NCI-H1092 (cell line): ENCODE measurements around the gene GSTO2.

Experiments
- DNase-seq: peaks from one replicate; lab custom pipeline; 2025; lab: John Stamatoyannopoulos, UW

The GSTO2 gene

DNA sequence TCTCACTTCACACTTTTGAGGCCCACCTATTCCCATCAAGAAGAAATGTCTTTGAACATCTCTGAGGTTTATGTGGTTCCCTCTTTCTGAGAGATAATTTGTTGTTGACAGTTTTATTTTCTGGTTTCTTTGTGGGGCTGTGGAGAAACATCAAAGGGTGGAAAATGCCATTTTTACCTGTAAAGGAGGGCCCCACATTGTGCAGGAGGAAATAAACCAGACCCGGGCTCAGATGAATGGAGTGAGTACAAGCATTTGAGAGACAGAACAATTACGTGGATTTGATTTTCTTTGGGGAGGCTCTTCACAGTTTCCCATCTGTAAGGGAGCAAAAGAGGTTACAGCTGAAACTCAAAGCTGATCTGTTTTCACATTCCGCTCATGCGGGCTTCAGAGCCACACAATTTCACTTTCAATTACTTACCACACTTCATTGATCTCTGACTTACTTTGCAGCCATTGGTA is 39.5 kb downstream of the GSTO2 start:
- DNase-seq: no peak

GRCh38 chr10:104309980-104310978 is 41.3 kb downstream of the GSTO2 start:
- DNase-seq: no peak

DNA sequence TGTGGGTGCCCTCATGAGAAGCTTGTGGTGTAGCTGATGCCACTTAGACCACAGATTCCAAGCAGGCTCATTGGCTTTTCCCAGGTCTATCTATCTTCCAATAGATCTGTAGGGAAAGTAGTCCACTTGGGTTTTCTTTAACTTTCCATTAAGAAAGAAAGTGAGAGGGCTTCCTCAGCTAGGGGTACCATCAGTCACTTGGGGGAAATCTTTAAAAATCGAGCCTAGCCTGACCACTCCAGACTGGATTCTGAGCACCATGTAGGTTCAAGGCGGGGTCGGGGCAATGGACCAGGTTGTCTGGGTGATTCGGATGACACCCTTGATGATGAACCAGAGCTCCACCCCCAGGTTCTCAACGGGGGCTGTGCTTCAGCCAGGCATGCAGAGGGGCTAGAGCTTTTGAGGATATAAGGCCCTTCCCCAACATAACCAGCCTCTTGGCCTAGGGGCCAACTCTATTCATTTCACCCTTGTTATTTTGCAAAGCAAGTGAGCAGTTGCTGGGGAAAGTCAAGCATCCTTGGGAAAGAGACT is 42.3 kb downstream of the GSTO2 start:
- no peak for DNase-seq

GRCh38 chr10:104314591-104315485 is 45.9 kb downstream of the GSTO2 start:
- DNase-seq: no peak

- no peak for DNase-seq
Observed at GRCh38 chr10:104315486-104315921, 46.5 kb downstream of the GSTO2 start.

DNA sequence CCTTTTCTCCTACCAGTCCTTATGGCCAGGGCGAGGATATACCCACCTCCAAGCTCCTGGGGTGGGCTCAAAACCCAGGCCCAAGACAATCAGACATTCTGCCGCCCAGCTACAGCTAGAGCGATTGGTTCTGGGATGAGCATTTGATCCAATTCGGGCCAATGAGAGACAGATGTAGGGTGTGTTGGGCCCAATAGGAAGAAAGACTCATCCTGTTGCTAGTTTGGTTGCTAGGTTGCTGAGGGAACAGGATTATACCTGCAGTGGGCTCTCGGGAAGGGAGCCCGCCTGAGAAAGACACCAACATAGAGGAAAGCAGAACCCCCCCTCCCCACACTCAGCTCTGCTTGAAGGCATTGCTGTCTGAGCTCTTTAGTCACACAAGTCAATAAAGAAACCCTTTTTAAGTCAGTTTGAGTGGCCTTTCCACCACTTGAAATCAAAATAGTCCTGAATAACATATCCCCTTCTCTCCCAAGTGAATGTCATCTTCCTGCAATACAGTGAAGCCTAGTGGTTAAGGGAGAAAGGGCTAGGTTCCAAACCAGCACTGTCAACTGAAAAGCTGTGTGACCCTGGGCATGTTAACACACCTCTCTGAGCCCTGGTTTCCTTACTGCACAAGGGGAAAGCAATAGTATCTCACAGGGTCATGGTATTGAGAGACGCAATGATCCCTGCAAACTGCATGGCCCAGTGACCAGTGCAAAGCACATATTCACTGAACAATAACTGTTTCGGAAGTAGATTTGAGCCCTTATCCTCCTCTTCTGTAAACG is 47.5 kb downstream of the GSTO2 start:
- DNase-seq: no peak

DNA sequence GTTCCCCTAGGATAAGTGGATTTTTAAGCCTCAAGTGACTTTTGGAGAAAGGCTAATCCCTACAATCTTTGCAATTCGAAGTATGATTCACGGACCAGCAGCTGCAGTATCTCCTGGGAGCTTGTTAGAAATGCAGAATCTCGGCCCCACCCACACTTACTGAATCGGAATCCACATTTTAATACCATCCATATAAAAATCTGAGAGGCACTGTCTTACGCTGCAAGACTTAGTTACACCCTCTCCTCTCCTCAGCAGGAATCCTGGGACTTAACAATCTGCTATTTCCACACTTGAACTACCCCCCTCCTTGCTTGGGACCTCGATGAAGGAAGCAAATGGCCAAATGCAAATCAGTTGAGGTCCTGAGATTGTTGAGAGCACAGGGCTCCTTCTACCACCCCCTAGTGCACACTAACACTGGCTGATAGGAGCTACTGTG is 48.3 kb downstream of the GSTO2 start:
- DNase-seq: no peak

DNA sequence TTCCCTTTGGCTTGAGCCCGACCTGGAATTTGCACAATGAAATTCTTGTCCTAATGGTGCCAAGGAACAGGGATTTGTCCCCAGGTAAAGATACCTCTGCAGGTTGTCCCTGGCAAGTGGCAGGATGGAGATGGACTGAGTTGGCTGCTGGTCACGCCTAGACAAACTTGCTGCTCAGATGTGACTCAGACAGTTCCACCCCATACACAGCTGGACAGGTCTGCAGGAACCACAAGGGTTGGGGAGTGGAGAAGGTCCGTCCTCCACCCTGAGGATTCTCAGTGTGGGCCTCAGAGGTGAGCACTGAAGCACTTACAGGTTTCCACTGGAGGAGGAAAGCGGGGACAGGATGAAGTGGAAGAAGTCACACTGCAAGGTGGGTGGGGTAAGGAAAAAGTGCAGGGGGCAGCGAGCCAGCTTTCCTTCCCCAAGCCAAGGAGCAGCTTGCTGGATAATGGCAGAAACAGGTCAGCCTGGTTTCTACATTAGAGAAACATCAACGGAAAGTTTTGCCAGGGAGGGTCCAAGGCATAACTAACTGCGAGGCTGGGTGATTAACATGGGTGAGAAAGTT is 48.8 kb downstream of the GSTO2 start:
- DNase-seq: no peak

DNA sequence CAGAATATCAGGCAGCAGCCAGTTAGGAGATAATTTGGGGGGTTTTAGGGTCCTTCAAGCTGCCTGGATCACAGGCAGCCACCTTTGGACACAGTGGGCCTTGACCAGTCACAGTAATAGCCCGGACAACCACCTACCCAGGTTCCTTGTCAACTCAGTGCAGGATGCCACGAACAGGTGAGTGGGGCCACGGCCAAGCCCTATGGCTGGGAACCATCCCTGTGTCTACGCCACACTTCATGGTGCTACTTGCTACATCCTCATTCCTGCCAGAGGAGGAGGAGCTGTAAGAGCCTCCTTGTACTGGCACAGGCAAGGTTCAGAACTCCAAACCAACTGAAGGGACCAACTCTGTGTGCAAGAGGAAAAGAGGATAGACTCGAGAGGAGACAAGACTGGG is 49.3 kb downstream of the GSTO2 start:
- no peak for DNase-seq

GRCh38 chr10:104318810-104319741 is 50.1 kb downstream of the GSTO2 start:
- no peak for DNase-seq

DNA sequence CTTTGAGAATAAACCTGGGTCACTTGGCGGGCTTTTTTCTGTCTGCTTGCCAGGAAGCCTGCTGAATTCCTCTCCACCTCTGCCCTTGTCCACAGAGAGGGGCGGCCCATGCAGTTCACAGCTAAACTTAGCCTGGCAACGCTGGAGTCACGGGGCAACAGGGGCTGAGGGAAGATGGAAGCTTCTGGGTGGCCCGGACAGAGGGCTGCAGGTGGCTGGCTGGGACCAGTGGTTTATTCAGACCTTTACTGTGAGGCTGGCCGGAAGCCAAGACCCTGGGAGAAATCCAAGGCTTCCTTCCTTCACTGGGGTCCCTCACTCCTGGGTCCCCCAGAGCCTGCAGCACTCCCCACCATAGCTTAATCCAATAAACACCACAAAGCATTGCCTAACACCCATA is 52.2 kb downstream of the GSTO2 start:
- no peak for DNase-seq

DNA sequence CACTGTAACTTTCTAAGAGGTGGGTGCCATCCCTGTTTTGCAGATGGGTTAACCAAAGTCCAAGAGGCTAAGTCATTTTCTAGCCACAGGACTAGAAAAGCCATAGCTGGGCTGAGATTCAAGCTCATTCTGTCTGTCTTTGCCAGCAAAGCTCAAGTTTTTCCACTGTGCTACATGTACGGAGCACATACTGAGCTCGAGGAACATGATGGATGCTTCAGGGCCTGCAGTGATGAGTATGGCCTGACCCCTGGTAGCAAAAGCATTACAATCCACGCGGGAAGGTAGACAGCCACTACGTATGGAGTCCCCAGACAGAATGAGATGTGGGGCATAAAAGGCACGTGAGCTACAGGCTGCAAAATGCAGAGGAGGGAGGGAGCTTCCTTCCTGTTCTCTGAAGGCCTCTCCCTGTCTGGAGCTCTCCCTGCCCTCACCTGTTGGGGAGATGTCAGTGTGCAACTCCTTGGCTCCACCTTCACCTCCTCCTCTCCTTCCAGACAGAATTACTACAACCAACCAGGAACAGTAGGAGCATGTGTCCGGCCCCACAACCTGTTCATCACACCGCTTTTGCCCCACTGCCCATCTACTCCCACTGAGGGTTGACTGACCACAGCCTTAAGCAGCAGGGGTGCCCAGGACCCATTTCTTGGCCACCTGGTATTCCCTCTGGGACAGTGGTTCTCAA is 52.9 kb downstream of the GSTO2 start:
- no peak for DNase-seq

DNA sequence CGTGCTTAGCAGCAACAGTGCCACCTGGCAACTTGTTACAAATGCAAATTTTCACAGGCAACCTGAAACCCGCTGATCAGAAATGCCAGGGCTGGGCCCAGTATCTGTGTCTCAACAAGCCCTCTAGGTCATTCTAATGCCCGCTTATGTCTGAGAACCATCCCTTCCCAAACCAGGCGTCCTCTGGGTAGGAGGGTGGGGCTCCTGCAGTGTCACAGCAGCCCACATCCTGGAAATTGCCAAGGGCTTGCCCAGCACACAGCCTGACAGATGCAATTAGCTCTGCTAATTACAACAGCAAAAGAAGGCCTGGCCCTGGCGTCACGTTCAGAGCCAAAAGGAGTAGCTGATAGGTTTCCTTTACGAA is 53.4 kb downstream of the GSTO2 start:
- no peak for DNase-seq

- no peak for DNase-seq
Observed at GRCh38 chr10:104323085-104323484, 54.1 kb downstream of the GSTO2 start.

GRCh38 chr10:104323760-104324201 is 54.8 kb downstream of the GSTO2 start:
- DNase-seq: no peak

GRCh38 chr10:104324221-104324686 is 55.3 kb downstream of the GSTO2 start:
- no peak for DNase-seq

DNA sequence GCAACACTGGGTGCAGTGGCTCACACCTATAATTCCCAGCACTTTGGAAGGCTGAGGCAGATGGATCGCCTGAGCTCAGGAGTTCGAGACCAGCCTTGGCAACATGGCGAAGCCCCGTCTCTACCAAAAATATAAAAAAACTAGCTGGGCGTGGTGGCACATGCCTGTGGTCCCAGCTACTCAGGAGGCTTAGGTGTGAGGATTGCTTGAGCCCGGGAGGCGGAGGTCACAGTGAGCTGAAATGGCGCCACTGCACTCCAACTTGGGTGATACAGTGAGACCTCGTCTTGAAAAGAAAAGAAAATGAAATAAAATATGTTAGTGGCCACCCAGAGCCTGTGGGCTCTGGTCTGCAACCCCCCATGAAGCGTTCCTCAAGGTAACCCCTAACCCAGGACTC is 55.9 kb downstream of the GSTO2 start:
- no peak for DNase-seq

DNA sequence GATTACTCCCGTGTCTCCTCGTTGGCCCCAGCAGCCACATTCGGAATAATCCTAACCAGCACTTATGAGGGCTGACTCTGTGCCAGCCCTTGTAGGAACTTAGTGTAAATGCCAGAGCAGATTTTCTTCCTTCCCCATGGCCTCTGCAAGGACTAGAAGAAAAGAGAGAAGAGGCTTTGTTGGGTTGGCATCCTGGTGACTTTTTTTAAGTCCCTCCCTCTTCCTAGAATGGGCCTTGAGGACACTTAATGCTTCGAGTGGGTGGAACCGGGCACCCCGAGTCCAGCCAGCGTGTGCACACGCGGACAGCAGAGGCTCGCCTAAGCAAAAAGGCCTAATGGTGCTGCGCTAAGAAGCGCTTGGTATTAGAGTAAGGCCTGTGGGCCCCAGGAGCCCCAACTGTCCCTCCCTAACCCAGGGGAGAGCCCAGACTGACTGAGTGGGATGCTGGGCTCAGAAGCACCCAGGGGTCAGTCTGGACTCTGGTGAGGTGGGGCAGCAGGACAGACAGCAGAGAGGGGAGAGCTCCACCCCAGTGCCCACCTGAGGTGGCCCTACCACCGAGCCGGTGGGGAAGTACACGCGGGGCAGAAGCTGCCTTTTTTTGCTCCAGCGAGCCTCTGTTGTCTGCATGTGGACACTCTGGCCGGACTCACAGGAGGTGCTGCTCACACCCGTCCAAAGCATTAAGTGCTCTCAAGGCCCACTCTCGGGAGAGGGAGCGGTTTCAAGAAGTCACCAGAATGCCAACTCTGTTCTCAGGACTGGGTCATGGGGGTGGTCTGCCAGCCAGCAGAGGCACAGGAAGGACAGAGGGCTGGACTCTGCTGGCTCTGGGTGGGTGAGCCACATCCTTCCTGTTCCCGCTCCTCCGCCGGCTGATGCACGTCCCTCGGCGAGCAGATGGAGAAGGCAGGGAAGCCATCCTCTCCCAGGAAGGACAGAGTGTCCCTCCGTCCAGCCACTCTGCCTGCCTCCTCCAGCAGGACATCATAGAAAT is 56.8 kb downstream of the GSTO2 start:
- no peak for DNase-seq
